ENCODE data around the gene OR4C45.
"Not testable (repeated sequence)": the region's sequence is repeated elsewhere in the genome, so short reads cannot be mapped to it uniquely, and the experiment has no call there.

The OR4C45 gene

DNA sequence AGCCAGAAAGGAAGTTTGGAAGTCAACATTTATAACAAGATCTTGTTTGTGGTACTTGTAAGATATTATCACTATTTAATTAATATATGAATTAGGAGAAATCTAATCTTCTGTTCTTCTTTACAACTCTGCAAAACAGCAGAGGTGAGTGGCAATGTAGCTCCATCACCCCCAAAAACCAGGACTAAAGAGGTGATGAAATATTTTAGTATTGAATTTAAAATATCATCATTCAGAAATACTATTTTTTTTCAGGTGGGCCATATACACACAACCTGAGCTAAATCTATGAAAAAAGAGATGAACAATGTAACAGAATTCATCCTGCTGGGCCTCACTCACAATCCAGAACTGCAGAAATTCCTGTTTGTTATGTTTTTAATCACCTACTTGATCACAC is at the start of gene OR4C45:
TSS of gene OR4C45 (plus strand) at position 301 of the 400 bp plus-strand sequence.
- DNase-seq (ENCODE audit: low spot score in 2 of 2) = no peak
- H3K36me3 ChIP-seq (replicated peaks) = no peaks in the 10 kb centered on the region
- no peak within 1 kb of the TSS for H3K4me3 ChIP-seq
- in situ Hi-C loops (cut with MboI; ENCODE audit: low sequenced_read_pairs) = no loop called here
- no peaks in the 10 kb centered on the region for H3K27me3 ChIP-seq (ENCODE audit: low read depth)
- H3K4me1 ChIP-seq = no peaks in the 10 kb centered on the region
- H3K9me3 ChIP-seq = no peaks in the 10 kb centered on the region

DNA sequence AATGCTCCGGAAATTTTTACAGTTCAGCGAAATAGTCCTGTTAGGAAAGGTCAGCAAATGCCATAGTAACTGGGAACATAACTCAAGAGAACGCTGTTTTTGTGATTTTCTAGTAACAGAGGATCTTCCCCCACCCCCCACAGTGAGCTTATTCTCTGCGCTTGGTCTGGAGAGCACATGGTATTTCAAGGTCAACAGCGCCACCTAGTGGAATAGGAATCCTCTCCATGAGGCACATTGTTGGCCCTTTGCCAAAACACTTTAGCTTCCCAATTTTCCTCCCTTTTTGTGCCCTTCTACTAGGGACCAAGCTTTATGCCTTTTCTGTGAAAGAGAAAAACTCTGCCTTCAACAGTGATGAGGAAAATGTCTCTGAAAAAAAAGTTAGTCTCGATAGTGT is 37.1 kb upstream of the OR4C45 start:
- H3K4me1 ChIP-seq = no peaks in the 10 kb centered on the region
- H3K4me3 ChIP-seq = no peak overlapping the region
- no peaks in the 10 kb centered on the region for H3K36me3 ChIP-seq (replicated peaks)
- DNase-seq (ENCODE audit: low spot score in 2 of 2) = peak; percentile 55 to 84
- in situ Hi-C loops (cut with MboI; ENCODE audit: low sequenced_read_pairs) = no loop called here
- no peaks in the 10 kb centered on the region for H3K27me3 ChIP-seq (ENCODE audit: low read depth)
- H3K9me3 ChIP-seq = no peaks in the 10 kb centered on the region

DNA sequence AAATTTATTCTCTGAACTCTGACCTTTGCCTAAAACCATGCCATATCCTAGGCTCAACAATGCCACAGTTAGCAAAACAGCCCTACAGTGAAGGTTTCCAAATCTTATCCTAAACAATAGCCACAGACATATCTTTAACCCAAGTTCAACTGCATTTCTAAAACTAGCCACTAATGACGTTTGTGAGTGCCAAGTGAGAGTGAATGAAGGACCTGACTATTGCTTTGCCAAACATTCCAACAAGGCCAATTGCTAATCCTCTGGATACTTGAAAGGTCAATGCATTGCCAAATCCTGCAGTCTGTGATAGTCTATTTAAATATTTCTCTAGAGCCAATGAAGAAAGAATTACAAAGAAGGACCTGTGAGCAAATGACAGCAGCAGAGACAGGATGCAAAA is 2.5 kb upstream of the OR4C45 start:
- in situ Hi-C loops (cut with MboI; ENCODE audit: low sequenced_read_pairs) = no loop called here
- H3K27me3 ChIP-seq (ENCODE audit: low read depth) = no peaks in the 10 kb centered on the region
- no peak overlapping the region for H3K4me3 ChIP-seq
- H3K36me3 ChIP-seq (replicated peaks) = no peaks in the 10 kb centered on the region
- no peaks in the 10 kb centered on the region for H3K4me1 ChIP-seq
- DNase-seq (ENCODE audit: low spot score in 2 of 2) = no peak
- H3K9me3 ChIP-seq = no peaks in the 10 kb centered on the region

DNA sequence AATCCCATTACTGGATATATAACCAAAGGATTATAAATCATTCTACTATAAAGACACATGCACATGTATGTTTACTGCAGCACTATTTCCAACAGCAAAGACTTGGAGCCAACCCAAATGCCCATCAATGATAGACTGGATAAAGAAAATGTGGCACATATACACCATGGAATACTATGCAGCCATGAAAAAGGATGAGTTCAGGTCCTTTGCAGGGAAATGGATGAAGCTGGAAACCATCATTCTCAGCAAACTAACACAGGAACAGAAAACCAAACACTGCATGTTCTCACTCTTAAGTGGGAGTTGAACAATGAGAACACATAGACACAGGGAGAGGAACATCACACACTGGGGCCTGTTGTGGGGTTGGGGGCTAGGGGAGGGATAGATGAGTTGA is 3.6 kb downstream of the OR4C45 start:
- H3K4me1 ChIP-seq; DNase-seq (ENCODE audit: low spot score in 2 of 2); H3K4me3 ChIP-seq; H3K9me3 ChIP-seq; in situ Hi-C loops (cut with MboI; ENCODE audit: low sequenced_read_pairs); H3K27me3 ChIP-seq (ENCODE audit: low read depth); H3K36me3 ChIP-seq (replicated peaks): not testable (repeated sequence)

DNA sequence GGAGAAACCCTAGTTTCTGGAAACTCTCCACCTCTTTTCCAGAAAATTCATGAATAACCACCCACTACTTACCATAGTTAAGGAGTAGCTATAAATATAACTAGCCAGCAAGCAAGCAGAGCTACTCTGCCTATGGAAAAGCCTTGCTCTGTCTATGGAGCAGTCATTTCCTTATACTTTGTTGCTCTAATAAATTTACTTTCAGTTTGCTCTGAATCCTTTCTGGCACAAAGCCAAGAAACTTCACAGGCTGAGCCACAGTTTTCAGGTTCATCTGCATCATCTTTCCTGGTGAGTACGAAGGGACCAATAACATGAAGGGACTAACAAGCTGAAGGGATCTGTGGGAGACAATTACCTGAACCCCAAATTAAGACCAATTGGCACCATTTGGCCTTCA is 4.6 kb downstream of the OR4C45 start:
- no peak for DNase-seq (ENCODE audit: low spot score in 2 of 2)
- in situ Hi-C loops (cut with MboI; ENCODE audit: low sequenced_read_pairs) = no loop called here
- H3K9me3 ChIP-seq = no peaks in the 10 kb centered on the region
- H3K27me3 ChIP-seq (ENCODE audit: low read depth) = no peaks in the 10 kb centered on the region
- no peaks in the 10 kb centered on the region for H3K36me3 ChIP-seq (replicated peaks)
- no peaks in the 10 kb centered on the region for H3K4me1 ChIP-seq
- no peak overlapping the region for H3K4me3 ChIP-seq

DNA sequence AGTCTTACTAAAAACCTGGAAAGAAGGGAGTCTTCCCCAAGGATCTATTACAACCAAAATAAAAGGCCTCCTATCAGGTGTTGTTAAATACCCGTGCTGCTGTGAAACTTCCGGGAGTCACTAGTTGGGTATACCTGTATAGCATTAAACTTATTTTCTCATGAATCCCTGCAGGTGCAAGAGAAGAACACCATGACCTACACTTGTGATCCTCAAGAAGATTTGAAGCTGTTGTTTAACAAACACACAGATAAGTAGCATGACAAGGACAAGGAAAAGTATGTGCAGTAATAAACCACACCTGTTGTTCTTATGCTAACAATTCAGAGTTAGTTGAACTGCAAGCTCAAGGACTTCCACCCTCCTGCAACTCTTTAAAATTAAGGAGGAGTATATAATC is 12.0 kb downstream of the OR4C45 start:
- H3K27me3 ChIP-seq (ENCODE audit: low read depth) = no peaks in the 10 kb centered on the region
- H3K4me3 ChIP-seq = no peak overlapping the region
- DNase-seq (ENCODE audit: low spot score in 2 of 2) = no peak
- no peaks in the 10 kb centered on the region for H3K36me3 ChIP-seq (replicated peaks)
- no peaks in the 10 kb centered on the region for H3K4me1 ChIP-seq
- no peaks in the 10 kb centered on the region for H3K9me3 ChIP-seq
- in situ Hi-C loops (cut with MboI; ENCODE audit: low sequenced_read_pairs) = no loop called here

DNA sequence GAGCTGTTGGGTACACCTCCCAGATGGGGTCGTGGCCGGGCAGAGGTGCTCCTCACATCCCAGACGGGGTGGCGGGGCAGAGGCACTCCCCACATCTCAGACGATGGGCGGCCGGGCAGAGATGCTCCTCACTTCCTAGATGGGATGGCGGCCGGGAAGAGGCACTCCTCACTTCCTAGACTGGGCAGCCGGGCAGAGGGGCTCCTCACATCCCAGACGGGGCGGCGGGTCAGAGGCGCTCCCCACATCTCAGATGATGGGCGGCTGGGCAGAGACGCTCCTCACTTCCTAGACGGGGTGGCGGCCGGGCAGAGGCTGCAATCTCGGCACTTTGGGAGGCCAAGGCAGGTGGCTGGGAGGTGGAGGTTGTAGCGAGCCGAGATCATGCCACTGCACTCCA is 30.4 kb downstream of the OR4C45 start:
- H3K36me3 ChIP-seq (replicated peaks); H3K4me3 ChIP-seq; H3K9me3 ChIP-seq; H3K27me3 ChIP-seq (ENCODE audit: low read depth); in situ Hi-C loops (cut with MboI; ENCODE audit: low sequenced_read_pairs); H3K4me1 ChIP-seq; DNase-seq (ENCODE audit: low spot score in 2 of 2): not testable (repeated sequence)

DNA sequence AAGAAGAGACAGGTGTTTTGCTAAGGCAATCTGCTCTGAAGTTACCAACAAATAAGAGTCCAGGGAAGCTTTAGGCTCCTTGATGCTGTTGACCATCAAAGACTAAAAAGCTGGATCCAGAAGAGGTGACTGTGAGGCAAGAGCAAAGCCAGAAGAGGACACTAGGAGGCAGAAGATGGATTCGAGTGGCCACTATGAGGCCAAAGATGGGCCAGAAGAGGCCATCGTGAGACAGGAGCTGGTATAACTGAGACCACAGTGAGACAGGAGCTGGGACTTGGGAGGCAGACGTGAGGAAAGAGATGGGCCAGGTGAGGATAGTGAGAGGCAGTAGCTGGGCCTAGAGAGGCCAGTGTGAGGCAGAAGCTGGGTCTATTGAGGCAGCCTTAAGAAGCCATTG is 37.7 kb downstream of the OR4C45 start:
- Histone ChIP-seq H3K4me3 (no peak overlapping the region), H3K4me1 (no peaks in the 10 kb centered on the region), H3K27me3 (ENCODE audit: low read depth) (no peaks in the 10 kb centered on the region), H3K36me3 (replicated peaks) (no peaks in the 10 kb centered on the region), H3K9me3 (no peaks in the 10 kb centered on the region)
- in situ Hi-C loops (cut with MboI; ENCODE audit: low sequenced_read_pairs) = no loop called here
- DNase-seq (ENCODE audit: low spot score in 2 of 2) = no peak

DNA sequence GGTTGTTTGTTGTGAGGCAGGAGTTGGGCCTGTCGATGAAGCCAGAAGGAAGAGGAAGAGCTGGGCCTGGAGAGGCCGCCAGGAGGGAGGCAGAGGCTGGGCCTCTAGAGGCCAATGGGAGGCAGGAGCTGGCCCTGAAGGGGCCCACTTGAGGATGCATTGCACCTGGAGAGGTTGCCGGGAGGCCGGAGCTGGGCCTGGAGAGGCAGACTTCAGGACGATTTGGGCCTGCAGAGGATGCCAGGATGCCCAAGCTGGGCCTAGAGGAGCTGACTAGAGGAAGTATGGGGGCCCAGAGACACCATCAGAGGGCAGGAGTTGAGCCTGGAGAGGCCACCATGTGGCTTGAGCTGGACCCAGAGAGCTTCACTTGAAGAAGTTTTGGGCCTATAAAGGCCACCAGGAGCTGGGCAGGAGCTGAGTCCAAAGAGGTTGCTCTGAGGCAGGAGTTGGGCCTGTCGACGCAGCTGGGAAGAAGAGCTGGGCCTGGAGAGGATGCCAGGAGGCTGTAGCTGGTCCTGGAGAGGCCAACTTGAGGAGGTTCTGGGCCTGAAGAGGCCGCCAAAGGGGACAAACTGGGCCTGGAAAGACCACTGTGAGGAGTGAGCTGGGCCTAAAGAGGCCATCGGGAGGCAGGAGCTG is 39.0 kb downstream of the OR4C45 start:
- in situ Hi-C loops (cut with MboI; ENCODE audit: low sequenced_read_pairs) = no loop called here
- no peak for DNase-seq (ENCODE audit: low spot score in 2 of 2)
- Histone ChIP-seq H3K27me3 (ENCODE audit: low read depth) (no peaks in the 10 kb centered on the region), H3K4me3 (no peak overlapping the region), H3K4me1 (no peaks in the 10 kb centered on the region), H3K36me3 (replicated peaks) (no peaks in the 10 kb centered on the region), H3K9me3 (no peaks in the 10 kb centered on the region)

DNA sequence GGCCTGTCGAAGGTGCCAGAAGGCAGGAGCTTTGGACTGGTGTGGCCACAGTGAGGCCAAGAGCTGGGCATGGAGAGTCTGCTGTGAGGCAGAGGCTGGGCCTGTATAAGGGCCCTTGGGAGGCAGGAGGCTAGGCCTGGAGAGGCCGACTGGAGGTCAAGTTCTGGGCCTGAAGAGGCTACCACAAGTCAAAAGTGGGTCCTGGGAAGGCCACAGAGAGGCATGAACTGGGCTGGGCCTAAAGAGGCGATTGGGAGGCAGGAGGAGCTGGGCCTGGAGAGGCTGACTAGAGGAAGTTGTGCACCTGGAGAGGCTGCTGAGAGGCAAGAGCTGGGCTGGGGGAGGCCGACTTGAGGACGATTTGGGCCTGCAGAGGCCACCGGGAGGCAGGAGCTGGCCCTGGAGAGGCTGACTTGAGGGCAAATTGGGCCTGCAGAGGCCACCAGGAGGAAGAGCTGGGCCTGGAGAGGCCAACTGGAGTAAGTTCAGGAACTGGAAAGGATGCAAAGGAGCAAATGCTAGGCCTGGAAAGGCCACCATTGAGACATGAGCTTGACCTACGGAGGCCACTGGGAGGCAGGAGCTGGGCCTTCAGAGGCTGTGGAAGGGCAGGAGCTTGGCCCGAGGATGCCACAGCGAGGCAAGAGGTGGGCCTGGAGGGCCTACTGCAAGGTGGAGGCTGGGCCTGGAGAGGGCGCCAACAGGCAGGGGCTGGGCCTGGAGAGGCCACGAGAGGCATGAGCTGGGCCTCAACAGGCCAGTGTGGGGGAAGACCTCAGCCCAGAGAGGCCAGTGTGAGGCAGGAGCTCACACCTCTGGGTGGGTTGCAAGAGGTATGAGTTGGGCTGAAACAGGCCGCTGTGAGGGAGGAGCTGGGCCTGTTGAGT is 39.8 kb downstream of the OR4C45 start:
- Histone ChIP-seq H3K27me3 (ENCODE audit: low read depth) (no peaks in the 10 kb centered on the region), H3K9me3 (no peaks in the 10 kb centered on the region), H3K4me1 (no peaks in the 10 kb centered on the region), H3K36me3 (replicated peaks) (no peaks in the 10 kb centered on the region), H3K4me3 (no peak overlapping the region)
- DNase-seq (ENCODE audit: low spot score in 2 of 2) = no peak
- in situ Hi-C loops (cut with MboI; ENCODE audit: low sequenced_read_pairs) = no loop called here

DNA sequence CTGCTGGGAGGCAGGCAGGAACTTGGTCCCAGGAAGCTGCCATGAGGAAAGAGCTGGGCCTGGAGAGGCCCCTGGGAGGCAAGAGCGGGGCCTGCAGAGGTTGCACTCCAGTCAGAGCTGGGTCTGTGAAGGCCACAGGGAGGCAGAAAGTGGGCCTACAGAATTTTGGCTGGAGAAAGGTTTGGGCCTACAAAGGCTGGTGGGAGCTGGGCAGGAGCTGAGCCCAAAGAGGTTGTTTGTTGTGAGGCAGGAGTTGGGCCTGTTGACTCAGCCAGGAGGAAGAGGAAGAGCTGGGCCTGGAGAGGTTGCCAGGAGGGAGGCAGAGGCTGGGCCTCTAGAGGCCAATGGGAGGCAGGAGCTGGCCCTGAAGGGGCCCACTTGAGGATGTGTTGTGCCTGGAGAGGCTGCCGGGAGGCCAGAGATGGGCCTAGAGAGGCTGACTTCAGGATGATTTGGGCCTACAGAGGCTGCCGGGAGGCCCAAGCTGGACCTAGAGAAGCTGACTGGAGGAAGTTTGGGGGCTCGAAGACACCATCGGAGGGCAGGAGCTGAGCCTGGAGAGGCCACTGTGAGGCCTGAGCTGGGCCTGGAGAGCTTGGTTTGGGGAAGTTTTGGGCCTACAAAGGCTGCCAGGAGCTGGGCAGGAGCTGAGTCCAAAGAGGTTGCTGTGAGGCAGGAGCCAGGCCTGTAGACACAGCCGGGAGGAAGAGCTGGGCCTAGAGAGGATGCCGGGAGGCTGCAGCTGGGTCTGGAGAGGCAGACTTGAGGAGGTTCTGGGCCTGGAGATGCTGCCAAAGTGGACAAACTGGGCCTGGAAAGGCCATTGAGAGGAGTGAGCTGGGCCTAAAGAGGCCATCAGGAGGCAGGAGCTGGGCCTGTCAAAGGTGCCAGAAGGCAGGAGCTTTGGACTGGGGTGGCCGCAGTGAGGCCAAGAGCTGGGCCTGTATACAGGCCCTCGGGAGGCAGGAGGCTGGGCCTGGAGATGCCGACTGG is 40.7 kb downstream of the OR4C45 start:
- in situ Hi-C loops (cut with MboI; ENCODE audit: low sequenced_read_pairs) = no loop called here
- no peaks in the 10 kb centered on the region for H3K27me3 ChIP-seq (ENCODE audit: low read depth)
- H3K4me3 ChIP-seq = no peak overlapping the region
- no peaks in the 10 kb centered on the region for H3K36me3 ChIP-seq (replicated peaks)
- DNase-seq (ENCODE audit: low spot score in 2 of 2) = no peak
- no peaks in the 10 kb centered on the region for H3K9me3 ChIP-seq
- H3K4me1 ChIP-seq = no peaks in the 10 kb centered on the region

DNA sequence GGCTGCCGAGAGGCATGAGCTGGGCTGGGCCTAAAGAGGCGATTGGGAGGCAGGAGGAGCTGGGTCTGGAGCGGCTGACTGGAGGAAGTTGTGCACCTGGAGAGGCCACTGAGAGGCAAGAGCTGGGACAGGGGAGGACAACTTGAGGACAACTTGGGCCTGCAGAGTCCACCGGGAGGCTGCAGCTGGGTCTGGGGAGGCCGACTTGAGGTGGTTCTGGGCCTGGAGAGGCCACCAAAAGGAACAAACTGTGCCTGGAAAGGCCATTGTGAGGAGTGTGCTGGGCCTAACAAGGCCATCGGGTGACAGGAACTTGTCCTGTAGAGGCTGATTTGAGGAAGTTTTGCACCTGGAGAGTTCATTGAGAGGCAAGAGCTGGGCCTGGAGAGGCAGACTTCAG is 41.5 kb downstream of the OR4C45 start:
- in situ Hi-C loops (cut with MboI; ENCODE audit: low sequenced_read_pairs) = no loop called here
- DNase-seq (ENCODE audit: low spot score in 2 of 2) = no peak
- Histone ChIP-seq H3K4me1 (no peaks in the 10 kb centered on the region), H3K27me3 (ENCODE audit: low read depth) (no peaks in the 10 kb centered on the region), H3K36me3 (replicated peaks) (no peaks in the 10 kb centered on the region), H3K9me3 (no peaks in the 10 kb centered on the region), H3K4me3 (no peak overlapping the region)

DNA sequence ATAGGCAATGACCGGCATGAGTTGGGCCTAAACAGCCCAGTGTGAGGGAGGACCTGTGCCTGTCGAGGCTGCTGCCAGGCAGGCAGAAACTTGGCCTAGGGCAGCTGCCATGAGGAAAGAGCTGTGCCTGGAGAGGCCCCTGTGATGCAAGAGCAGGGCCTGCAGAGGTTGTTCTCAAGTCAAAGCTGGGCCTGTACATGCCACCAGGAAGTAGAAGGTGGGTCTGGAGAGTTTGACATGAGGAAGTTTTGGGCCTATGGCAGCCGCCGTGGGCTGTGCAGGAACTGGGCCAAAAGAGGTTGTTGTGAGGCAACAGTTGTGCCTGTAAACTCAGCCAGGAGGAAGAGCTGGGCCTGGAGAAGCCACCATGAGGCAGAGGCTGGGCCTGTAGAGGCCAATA is 43.2 kb downstream of the OR4C45 start:
- DNase-seq (ENCODE audit: low spot score in 2 of 2) = no peak
- H3K36me3 ChIP-seq (replicated peaks) = no peaks in the 10 kb centered on the region
- no peaks in the 10 kb centered on the region for H3K9me3 ChIP-seq
- no peaks in the 10 kb centered on the region for H3K4me1 ChIP-seq
- H3K27me3 ChIP-seq (ENCODE audit: low read depth) = no peaks in the 10 kb centered on the region
- in situ Hi-C loops (cut with MboI; ENCODE audit: low sequenced_read_pairs) = loop anchor here (25.0 kb wide), 1 partner anchor 236 kb away; no protein-coding TSS in a partner anchor
- H3K4me3 ChIP-seq = no peak overlapping the region
